Limb (tissue), 2 donors: ENCODE measurements around the gene BTG4.

Source experiments
- DNase-seq, 2 donors: peaks; one replicate each; pipeline ENCODE4 v3.0.0-alpha.2; 2016; ENCODE audit errors: extremely low spot score in 2 of 2

The BTG4 gene

DNA sequence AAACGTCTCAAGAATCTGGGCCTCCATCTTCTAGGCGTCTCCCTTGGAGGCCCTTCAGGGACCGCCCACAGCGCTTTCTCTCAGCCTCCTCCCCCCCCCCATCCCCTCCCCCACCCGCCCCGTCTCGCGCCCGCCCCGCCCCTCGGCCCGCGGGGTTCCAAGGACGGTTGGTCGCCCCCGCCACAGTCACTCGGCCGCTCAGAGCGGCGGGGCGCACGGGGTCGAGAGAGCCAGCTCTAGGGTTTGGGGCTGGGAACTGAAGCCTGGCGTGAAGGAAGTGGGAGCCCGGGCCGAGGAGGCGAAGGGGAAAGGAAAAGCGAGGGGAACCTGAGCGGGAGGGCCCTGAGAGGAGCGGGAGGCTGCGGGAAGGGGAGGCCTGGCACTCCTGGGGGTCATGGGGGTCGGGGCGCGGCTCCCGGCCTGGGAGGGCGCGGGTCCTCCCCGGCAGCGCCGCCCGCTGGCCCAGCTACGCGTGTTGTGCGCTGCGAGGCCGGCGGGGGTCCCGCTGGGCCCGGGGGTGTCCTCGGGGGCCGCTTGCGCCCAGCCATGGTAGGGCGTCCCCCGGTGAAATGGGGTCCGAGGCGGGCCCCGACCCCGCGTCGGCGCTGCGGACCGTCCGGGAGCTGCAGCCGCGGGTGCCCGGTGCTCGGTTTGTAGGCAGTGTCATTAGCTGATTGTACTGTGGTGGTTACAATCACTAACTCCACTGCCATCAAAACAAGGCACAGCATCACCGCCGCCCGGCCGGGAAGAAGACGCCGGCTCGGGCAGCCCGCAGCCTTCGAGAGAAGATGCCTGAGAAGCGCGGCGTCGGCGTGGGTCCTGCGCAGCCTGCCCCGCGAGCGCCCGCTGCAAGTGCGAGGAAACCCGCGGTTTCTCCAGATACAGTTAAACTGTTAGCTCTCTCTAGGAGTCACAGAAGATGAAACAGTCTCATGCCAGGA is at the start of gene BTG4:
TSS of gene BTG4 (minus strand) at position 91 of the 944 bp plus-strand sequence. CDS start 13,610 bp downstream, outside the sequence.
- DNase-seq, result peak in 1 of 2 donors; percentile 65

DNA sequence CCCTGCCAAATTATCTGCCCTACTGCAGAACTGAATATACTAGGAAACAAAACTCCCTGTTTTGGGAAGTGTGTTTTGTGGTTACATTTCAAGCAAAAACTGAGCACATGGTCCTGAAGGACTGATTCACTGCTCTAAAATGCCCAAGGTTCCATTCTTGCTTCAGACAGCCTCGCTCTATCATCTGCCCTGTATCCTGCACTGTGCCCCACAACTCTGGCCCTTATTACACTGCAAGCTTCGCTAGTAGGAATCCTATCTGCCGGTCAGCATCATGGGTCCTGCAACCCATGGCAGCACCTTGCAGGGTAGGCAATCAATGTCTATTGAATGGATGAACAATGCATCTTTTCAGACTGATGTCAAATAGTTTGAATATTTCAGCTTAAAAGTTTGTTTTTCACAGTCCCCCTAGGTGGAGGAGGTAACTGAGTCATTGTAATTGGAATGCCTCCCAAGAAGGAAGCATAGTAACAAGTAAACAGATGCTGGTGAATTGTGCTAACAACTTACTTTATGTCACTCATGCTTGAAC is 49.7 kb upstream of the BTG4 start:
- no peak for DNase-seq

DNA sequence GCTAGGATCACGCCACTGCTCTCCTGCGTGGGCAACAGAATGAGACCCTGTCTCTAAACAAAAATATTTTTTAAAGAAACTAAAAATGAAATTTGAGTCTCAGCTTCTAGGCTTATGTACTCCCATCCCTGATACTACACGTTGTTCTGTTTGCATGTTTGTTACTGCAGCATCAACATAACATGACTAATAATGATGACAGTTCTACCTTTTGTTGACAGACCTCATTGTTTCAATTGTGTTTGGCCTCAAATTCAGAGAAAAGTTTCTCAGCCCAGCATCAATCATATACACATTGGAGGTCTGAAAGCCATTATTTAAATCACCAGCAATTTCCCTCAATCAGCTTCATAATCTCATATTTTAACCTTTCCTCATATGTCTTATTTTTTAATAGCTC is 49.1 kb upstream of the BTG4 start:
- no peak for DNase-seq

- DNase-seq, result no peak
Observed at GRCh38 chr11:111560800-111561199, 48.6 kb upstream of the BTG4 start.

- DNase-seq, result no peak
Observed at GRCh38 chr11:111559800-111560464, 47.7 kb upstream of the BTG4 start.

GRCh38 chr11:111557425-111558111 is 45.4 kb upstream of the BTG4 start:
- DNase-seq, result no peak

- no peak for DNase-seq
Observed at GRCh38 chr11:111555255-111555654, 43.1 kb upstream of the BTG4 start.

DNA sequence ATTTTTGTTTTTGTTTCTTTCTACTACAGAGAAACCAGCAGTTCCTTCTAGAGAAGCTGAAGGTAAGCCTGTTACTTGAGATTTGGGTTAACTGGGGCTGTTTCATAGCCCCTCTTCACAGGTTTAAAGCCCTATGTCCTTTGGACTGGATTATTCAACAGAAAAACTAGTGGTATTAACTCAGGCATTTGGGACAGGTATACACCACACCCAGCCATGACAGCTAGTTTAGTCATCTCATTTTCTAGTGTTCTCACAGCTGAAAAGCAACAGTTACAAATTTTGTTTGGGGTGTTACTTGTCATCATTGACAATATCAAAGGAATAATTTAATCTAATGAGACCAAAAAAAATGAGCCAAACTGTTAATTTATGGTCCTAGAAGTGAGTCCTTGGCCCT is 42.3 kb upstream of the BTG4 start:
- no peak for DNase-seq

DNA sequence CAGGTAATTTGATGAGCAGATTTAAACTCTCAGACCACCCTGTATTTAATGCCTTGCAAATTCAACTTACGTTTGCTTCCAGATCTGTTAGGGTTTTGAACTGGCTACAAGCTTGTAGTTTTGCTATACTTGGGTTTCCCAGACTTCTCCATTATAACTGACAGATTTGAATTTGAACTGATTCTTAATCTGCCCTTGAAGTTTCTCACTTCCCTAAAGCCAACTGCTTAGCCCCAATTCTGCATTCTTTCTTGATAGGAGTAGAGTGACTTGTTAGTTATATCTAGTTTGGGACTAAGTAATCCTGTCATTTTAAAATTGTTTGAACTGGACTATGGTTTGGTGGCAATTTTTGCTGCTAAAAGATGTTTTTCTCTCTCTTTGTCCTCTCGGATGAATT is 38.1 kb upstream of the BTG4 start:
- DNase-seq, result no peak

- DNase-seq, result no peak
Observed at GRCh38 chr11:111549869-111550203, 37.6 kb upstream of the BTG4 start.

- DNase-seq, result peak in 1 of 2 donors; percentile 36
Observed at GRCh38 chr11:111549196-111549868, 37.1 kb upstream of the BTG4 start.

GRCh38 chr11:111548525-111548924 is 36.3 kb upstream of the BTG4 start:
- no peak for DNase-seq

DNA sequence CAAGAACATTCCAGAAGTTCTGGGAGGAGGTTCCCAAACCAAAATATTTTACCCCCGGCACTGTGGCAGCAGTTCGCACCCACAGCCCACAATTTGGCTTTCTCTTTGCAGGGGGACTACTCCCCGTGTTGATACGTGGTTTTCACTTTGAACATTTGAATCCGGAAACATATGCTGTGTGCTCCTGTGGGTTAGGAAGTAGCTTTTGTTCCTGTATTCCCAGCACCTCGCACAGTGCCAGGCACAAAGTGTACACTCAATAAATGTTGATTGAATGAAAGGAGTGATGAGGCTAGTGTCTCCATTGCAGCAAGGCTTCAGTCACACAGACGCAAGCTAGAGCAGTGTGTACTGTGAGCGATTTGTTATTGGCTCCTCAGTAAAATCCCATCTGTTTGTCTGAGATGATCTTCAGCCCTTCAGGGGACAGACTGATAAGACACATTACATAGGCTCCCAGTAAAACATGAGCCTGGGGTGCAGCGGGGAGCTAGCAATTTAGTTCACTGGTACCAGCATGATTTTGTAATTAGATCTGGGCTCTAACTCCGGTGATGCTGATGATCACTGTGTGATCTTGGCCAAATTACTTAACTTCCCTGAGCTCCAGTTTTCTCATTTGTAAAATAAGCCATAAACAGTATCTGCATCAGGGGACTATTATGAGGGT is 30.6 kb upstream of the BTG4 start:
- no peak for DNase-seq

DNA sequence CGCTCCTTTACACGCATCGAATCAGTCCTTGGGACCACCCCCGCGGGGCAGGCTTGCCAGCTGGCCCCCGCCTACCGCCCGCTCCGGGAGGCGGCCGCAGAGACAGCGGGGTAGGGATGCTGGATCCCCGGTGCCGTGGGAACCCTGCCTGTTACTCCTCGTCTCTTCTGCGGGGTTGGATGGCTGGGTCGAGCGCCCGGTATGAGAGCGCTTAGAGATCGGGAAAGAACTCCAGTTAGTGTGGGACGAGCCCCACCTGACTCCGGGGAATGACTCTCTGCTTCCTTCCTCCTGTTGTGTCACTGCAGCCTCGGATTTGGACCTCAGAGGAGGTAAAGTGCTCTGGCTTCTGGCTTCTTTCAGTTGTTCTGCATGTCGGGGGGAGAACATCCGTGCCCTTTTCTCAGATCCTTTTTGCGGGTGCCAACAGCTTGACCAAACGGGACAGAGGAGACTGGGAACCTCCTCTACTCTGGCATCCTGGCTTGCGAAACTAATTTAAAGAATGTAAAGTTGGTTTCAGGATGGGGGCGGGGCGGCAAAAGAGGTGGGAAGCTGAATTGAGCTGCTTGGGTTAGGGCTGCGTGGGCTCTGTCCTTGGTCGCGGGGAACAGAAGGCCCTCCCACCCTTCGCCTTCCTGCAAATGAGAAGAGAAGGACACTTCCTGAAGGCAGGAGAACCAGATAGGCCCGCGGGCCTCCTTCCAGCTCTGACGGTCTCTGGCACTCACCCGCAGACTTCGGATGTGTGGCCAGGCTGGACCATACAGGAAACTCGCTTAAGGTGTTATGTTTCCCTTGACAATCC is 29.3 kb upstream of the BTG4 start:
- peak; percentile 39 to 66 for DNase-seq

GRCh38 chr11:111540937-111541253 is 28.7 kb upstream of the BTG4 start:
- DNase-seq, result no peak

DNA sequence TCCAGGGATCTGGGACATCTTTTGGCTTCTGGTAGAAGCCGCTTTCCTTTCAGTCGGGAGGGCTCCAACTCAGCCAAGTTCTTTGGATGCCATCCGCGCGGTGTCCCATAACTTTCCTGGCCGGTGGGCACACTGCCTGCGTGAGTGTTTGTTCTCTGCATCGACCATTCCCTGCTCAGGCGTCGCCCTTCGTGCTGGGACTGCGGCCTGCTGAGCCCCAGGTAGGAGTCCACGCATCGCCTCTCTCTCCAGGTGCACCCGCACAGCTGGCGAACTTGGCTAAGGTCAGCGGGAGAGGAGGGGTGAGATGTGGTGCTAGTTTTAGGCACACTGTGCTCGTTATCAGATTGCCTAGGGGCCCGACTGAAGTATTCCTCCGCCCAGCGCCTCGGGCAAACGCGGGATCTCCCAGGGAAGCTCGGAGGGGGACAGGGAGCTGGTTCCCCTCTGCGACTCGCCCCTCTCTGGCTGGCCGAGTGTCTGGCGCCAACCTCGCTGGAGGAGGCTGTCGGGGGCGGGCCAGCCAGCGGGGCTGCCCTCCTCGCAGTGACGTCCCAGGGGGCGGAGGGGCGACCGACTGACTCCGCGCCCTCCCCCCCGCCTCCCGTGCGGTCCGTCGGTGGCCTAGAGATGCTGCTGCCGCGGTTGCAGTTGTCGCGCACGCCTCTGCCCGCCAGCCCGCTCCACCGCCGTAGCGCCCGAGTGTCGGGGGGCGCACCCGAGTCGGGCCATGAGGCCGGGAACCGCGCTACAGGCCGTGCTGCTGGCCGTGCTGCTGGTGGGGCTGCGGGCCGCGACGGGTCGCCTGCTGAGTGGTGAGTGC is 28.1 kb upstream of the BTG4 start, which contains the start of gene LAYN:
TSS of gene LAYN (plus strand) at position 607 of the 823 bp plus-strand sequence. CDS start at position 731, 124 bp downstream.
- DNase-seq, result peak in 1 of 2 donors; percentile 71

DNA sequence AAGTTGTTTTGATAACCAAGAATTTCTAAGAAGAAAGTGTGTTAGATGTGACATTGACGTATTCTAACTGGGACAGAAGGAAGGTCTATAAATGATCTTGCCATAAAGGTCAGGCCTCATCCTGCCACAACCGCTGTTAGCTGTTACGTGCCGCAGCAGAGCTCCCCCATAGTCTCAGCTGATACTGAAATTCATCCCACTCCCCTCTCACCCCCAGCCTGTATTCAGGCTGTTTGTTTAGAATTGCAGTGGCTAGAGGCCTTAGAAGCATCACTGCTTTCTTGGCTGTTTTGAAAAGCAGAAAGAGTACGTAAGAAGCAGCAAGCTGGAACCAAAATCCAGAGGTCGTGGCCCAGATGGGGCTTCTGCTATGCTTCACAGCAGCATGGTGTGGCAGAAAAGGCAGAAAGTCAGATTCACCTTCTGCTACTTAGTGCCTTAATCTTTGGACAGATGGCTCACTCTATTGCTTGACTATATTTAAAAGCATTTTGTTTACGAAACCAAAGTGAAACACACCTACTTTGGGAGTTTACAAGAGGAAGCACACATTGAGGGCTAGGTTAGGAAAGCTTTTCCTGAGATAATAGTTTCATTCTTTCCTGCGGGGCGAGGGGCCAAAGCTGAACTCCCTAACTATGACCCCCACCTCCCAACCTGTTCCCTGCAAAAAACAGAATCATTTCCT is 27.4 kb upstream of the BTG4 start:
- DNase-seq, result no peak

DNA sequence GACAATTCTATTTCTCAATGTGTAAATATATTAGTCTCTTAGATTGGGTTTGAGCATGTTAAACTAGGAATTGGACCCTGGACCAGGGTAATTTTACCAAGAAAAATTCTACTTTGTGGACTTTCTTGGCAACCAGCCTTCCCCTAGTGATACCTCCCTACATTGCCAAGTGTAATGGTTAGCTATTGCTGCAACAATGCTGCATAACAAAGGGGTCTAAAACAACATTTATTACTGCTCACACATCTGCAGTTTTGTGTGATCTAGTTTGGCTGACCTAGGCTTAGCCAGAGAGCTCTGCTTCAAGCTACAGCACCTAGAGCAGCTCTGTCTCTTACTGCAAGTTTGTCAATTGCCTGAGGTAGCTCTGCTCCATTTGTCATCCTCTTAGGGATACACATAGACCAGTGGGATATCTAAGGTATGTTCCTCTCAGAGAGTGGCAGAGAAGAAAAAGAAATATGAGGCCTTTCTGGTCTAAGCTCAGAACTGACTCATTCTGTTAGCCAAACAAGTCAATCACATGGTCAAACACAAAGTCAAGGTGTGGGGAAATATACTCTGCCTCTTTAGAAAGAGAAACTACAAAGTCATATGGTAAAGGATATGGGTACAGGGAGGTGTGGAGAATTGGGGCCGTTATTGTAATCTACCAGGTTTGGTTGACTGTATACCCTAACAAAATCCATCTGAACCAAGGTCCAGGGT is 26.4 kb upstream of the BTG4 start:
- DNase-seq, result no peak
